K562 (cell line): ENCODE measurements around the gene TMEM86B. TPM values are rescaled to one million over a fixed set of nuclear protein-coding genes. Genes with fewer than 3 reads are reported as not detected.

Source experiments
- ATF7 ChIP-seq: fragments of 450-650 bp; IDR thresholded peaks from 2 replicates; pipeline ENCODE4 v1.7.1; 2014; ENCODE audit warnings: mild to moderate bottlenecking, moderate library complexity
- JUNB ChIP-seq: fragments of 450-650 bp; formaldehyde crosslinking; conservative IDR thresholded peaks from 2 replicates; pipeline ENCODE4 v1.4.0; 2020; ENCODE audit warnings: mild to moderate bottlenecking
- KDM4B ChIP-seq, 2 experiments: fragments of 450-650 bp in 1 of 2; sonication (generic) in 1 of 2; IDR thresholded peaks; 2 replicates each; pipeline ENCODE4 v1.6.1; 2016 to 2017; ENCODE audit warnings: borderline replicate concordance in 2 of 2, antibody characterized with exemption in 1 of 2, low read depth in 1 of 2, mild to moderate bottlenecking in 1 of 2
- MAFF ChIP-seq: IDR thresholded peaks from 2 replicates; pipeline ENCODE4 v1.6.1; 2012; ENCODE audit warnings: low read length, improper control_type of control experiment
- MTF1 ChIP-seq: fragments of 250-450 bp; sonication (Bioruptor Pico); IDR thresholded peaks from 2 replicates; pipeline ENCODE4 v1.9.0; 2021; ENCODE audit warnings: moderate library complexity, mild to moderate bottlenecking, inconsistent platforms, borderline replicate concordance
- NFE2L1 ChIP-seq: fragments of 450-650 bp; IDR thresholded peaks from 2 replicates; pipeline ENCODE4 v1.6.1; 2016; ENCODE audit warnings: missing genetic modification characterization, low read depth, mild to moderate bottlenecking, missing compliant biosample characterization, moderate library complexity, borderline replicate concordance
- RCOR1 ChIP-seq, 2 experiments: IDR thresholded peaks; 2 replicates each; pipeline ENCODE4 v1.6.1; 2012; ENCODE audit warnings: low read depth in 2 of 2, low read length in 2 of 2, borderline replicate concordance in 1 of 2, improper control_type of control experiment in 1 of 2
- SMAD4 ChIP-seq: fragments of 250-450 bp; sonication (Bioruptor Pico); conservative IDR thresholded peaks from 2 replicates; pipeline ENCODE4 v1.8.0; 2021; ENCODE audit warnings: inconsistent platforms, mild to moderate bottlenecking, moderate library complexity
- SREBF1 ChIP-seq: fragments of 150-350 bp; IDR thresholded peaks from 2 replicates; pipeline ENCODE4 v1.6.1; 2014; ENCODE audit warnings: antibody characterized with exemption, low read depth, low read length, borderline replicate concordance
- TAF15 ChIP-seq: fragments of 200-400 bp; formaldehyde crosslinking; IDR thresholded peaks from 2 replicates; pipeline ENCODE4 v1.6.1; 2017; ENCODE audit warnings: mild to moderate bottlenecking, low read depth, low read length, moderate library complexity
- TCF3 ChIP-seq: sonication (generic); formaldehyde crosslinking; IDR thresholded peaks from 2 replicates; pipeline ENCODE4 v1.4.0; 2020; ENCODE audit warnings: mild to moderate bottlenecking, missing genetic modification reagents
- ZNF408 ChIP-seq: fragments of 250-450 bp; sonication (Bioruptor Pico); IDR thresholded peaks from 2 replicates; pipeline ENCODE4 v1.4.0; 2020; ENCODE audit warnings: low read depth, mild to moderate bottlenecking, moderate library complexity
- polyA plus RNA-seq, 8 experiments: library from polyadenylated mRNA; depleted of rRNA in 4 of 8; stranded (reverse) in 5 of 8; unstranded in 3 of 8; fragments of >200 nt; fragmentation: Nextera tagmentation in 2 of 8; fragmentation: Illumina TruSeq in 1 of 8; extraction: Ambion mirVana in 2 of 8; extraction: Trizol in 1 of 8; gene quantifications; 2 replicates each; pipeline versions ENCODE4 v1.2.1 to v1.2.3, GENCODE V29; 2011 to 2014; ENCODE audit warnings: inconsistent platforms in 1 of 8, missing spikeins in 1 of 8
- total RNA-seq, 7 experiments: library from RNA; depleted of rRNA in 6 of 7; stranded (reverse); fragments of >200 nt in 6 of 7; fragmentation: Illumina TruSeq in 2 of 7; extraction: Trizol in 2 of 7; gene quantifications; 2 replicates each; pipeline versions ENCODE4 v1.2.1 to v1.2.3, GENCODE V29; 2011 to 2021; ENCODE audit warnings: low replicate concordance in 1 of 7
- TF ChIP-seq, protein P1 (sequence below): fragments of 450-650 bp; conservative IDR thresholded peaks from 2 replicates; pipeline ENCODE4 v1.6.1; 2016; ENCODE audit warnings: missing genetic modification characterization, low read depth, mild to moderate bottlenecking, missing compliant biosample characterization, moderate library complexity
- TF ChIP-seq, protein P2 (sequence below): fragments of 250-450 bp; sonication (Bioruptor Pico); IDR thresholded peaks from 2 replicates; pipeline ENCODE4 v1.8.0; 2022; ENCODE audit warnings: moderate library complexity, mild to moderate bottlenecking, inconsistent platforms
- TF ChIP-seq, protein P3 (sequence below), 3 experiments: IDR thresholded peaks in 2 of 3; conservative IDR thresholded peaks in 1 of 3; 2 replicates each; pipeline ENCODE4 v1.5.1; 2011 to 2012; ENCODE audit warnings: low read length in 3 of 3, mild to moderate bottlenecking in 3 of 3, control low read depth in 2 of 3, improper control_type of control experiment in 1 of 3, inconsistent platforms in 1 of 3, low read depth in 1 of 3, mixed read lengths in 1 of 3, moderate library complexity in 1 of 3; ENCODE audit not compliant: insufficient read depth in 2 of 3
- TF ChIP-seq, protein P4 (sequence below): fragments of 450-650 bp; formaldehyde crosslinking; IDR thresholded peaks from 2 replicates; pipeline ENCODE4 v1.4.0; 2020; ENCODE audit warnings: mild to moderate bottlenecking, mixed read lengths
- TF ChIP-seq, protein P5 (sequence below): sonication (generic); formaldehyde crosslinking; IDR thresholded peaks from 2 replicates; pipeline ENCODE4 v1.5.0; 2020; ENCODE audit warnings: missing genetic modification reagents
- TF ChIP-seq, protein P6 (sequence below): fragments of 250-450 bp; sonication (Bioruptor Pico); IDR thresholded peaks from 2 replicates; pipeline ENCODE4 v1.4.0; 2020

TMEM86B gene
- total and polyA plus RNA-seq, 9 of the 15 experiments (the other 6 are each of a cell fraction or from before 2014, with no cell fraction given), result 0.28 to 7.9 (median 2.1) TPM

DNA sequence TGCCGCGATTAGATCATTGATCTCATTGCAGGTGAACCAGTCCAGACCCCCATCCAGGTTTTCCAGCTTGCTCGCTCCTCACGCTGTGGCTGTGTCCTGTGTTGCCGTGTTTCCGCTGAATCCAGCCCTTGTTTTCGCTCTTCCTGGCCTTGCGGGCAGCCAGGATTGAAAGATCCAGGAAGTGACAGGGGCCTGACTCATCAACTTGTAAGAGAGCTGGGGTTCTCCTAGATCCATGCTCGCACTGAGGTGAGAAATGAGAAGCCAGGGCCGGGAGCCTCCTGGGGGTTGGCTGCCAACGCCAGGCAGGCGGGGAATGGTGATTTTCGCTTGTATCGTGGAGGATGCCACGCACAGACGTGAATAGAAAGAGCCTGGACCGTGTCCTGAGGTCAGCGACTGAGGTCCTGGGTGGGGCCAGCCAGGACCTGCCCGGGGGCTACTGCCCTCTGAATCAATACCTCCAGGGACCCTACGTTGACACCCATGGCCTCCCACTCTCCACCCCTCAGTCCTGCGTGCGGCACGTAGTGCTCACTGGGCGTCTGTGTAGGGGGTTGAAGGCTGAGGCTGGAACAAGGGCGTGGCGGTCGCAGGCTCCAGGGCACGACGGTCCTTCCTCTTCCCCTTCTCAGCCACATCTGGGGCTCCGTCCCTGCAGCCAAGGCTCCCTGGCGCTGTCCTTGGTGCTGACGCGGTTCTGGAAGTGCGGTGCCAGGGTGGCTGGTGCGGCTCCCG lies 11.9 kb downstream of the TMEM86B start (continued):
- TF ChIP-seq, protein P1, sequence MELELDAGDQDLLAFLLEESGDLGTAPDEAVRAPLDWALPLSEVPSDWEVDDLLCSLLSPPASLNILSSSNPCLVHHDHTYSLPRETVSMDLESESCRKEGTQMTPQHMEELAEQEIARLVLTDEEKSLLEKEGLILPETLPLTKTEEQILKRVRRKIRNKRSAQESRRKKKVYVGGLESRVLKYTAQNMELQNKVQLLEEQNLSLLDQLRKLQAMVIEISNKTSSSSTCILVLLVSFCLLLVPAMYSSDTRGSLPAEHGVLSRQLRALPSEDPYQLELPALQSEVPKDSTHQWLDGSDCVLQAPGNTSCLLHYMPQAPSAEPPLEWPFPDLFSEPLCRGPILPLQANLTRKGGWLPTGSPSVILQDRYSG (tag), result no peak
- TF ChIP-seq, protein P2, sequence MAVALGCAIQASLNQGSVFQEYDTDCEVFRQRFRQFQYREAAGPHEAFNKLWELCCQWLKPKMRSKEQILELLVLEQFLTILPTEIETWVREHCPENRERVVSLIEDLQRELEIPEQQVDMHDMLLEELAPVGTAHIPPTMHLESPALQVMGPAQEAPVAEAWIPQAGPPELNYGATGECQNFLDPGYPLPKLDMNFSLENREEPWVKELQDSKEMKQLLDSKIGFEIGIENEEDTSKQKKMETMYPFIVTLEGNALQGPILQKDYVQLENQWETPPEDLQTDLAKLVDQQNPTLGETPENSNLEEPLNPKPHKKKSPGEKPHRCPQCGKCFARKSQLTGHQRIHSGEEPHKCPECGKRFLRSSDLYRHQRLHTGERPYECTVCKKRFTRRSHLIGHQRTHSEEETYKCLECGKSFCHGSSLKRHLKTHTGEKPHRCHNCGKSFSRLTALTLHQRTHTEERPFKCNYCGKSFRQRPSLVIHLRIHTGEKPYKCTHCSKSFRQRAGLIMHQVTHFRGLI, result no peak
- TF ChIP-seq ATF7, result peak; percentile 96
- peak; percentile 59; the same call in 1 of the 2 replicates for TF ChIP-seq JUNB
- no peak for TF ChIP-seq NFE2L1
- TF ChIP-seq ZNF408 (CRISPR knock-in tag), result no peak
- TF ChIP-seq KDM4B (IDR thresholded peaks at IDR 0.05; ENCODE audit: borderline replicate concordance in 2 of 2, low read depth in 1 of 2), result peak in 1 of 2 experiments; percentile 87; a peak in 1 of 4 replicates
- TF ChIP-seq, protein P3, sequence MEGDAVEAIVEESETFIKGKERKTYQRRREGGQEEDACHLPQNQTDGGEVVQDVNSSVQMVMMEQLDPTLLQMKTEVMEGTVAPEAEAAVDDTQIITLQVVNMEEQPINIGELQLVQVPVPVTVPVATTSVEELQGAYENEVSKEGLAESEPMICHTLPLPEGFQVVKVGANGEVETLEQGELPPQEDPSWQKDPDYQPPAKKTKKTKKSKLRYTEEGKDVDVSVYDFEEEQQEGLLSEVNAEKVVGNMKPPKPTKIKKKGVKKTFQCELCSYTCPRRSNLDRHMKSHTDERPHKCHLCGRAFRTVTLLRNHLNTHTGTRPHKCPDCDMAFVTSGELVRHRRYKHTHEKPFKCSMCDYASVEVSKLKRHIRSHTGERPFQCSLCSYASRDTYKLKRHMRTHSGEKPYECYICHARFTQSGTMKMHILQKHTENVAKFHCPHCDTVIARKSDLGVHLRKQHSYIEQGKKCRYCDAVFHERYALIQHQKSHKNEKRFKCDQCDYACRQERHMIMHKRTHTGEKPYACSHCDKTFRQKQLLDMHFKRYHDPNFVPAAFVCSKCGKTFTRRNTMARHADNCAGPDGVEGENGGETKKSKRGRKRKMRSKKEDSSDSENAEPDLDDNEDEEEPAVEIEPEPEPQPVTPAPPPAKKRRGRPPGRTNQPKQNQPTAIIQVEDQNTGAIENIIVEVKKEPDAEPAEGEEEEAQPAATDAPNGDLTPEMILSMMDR (IDR thresholded peaks at IDR 0.05 in 2 of 3, conservative IDR thresholded peaks at IDR 0.05 in 1 of 3; ENCODE audit: insufficient read depth in 2 of 3, low read depth in 1 of 3, low read length in 3 of 3), result no peak
- TF ChIP-seq MAFF, result peak; percentile 85
- TF ChIP-seq TAF15, result no peak
- TF ChIP-seq, protein P4, sequence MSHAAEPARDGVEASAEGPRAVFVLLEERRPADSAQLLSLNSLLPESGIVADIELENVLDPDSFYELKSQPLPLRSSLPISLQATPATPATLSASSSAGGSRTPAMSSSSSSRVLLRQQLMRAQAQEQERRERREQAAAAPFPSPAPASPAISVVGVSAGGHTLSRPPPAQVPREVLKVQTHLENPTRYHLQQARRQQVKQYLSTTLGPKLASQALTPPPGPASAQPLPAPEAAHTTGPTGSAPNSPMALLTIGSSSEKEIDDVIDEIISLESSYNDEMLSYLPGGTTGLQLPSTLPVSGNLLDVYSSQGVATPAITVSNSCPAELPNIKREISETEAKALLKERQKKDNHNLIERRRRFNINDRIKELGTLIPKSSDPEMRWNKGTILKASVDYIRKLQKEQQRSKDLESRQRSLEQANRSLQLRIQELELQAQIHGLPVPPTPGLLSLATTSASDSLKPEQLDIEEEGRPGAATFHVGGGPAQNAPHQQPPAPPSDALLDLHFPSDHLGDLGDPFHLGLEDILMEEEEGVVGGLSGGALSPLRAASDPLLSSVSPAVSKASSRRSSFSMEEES, result no peak
- TF ChIP-seq SREBF1, result no peak
- peak; percentile 76 to 95 for TF ChIP-seq RCOR1 (IDR thresholded peaks at IDR 0.05; ENCODE audit: borderline replicate concordance in 1 of 2, low read depth in 2 of 2, low read length in 2 of 2)
- TF ChIP-seq, protein P5, sequence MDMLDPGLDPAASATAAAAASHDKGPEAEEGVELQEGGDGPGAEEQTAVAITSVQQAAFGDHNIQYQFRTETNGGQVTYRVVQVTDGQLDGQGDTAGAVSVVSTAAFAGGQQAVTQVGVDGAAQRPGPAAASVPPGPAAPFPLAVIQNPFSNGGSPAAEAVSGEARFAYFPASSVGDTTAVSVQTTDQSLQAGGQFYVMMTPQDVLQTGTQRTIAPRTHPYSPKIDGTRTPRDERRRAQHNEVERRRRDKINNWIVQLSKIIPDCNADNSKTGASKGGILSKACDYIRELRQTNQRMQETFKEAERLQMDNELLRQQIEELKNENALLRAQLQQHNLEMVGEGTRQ (CRISPR knock-in tag), result no peak; the same call in 1 of the 2 replicates
- TF ChIP-seq SMAD4 (CRISPR knock-in tag), result peak; percentile 89
- TF ChIP-seq MTF1 (CRISPR knock-in tag), result no peak
- TF ChIP-seq, protein P6, sequence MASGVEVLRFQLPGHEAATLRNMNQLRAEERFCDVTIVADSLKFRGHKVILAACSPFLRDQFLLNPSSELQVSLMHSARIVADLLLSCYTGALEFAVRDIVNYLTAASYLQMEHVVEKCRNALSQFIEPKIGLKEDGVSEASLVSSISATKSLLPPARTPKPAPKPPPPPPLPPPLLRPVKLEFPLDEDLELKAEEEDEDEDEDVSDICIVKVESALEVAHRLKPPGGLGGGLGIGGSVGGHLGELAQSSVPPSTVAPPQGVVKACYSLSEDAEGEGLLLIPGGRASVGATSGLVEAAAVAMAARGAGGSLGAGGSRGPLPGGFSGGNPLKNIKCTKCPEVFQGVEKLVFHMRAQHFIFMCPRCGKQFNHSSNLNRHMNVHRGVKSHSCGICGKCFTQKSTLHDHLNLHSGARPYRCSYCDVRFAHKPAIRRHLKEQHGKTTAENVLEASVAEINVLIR, result peak; percentile 63; the same call in 1 of the 2 replicates
- TF ChIP-seq TCF3, result peak; percentile 72
